GM10847 (cell line): ENCODE data around the gene BCL3.

Experiments used
- POLR2A ChIP-seq: IDR thresholded peaks from 2 replicates; pipeline ENCODE4 v1.6.1; 2011; ENCODE audit not compliant: insufficient read length; ENCODE audit errors: extremely low read depth

The BCL3 gene

DNA sequence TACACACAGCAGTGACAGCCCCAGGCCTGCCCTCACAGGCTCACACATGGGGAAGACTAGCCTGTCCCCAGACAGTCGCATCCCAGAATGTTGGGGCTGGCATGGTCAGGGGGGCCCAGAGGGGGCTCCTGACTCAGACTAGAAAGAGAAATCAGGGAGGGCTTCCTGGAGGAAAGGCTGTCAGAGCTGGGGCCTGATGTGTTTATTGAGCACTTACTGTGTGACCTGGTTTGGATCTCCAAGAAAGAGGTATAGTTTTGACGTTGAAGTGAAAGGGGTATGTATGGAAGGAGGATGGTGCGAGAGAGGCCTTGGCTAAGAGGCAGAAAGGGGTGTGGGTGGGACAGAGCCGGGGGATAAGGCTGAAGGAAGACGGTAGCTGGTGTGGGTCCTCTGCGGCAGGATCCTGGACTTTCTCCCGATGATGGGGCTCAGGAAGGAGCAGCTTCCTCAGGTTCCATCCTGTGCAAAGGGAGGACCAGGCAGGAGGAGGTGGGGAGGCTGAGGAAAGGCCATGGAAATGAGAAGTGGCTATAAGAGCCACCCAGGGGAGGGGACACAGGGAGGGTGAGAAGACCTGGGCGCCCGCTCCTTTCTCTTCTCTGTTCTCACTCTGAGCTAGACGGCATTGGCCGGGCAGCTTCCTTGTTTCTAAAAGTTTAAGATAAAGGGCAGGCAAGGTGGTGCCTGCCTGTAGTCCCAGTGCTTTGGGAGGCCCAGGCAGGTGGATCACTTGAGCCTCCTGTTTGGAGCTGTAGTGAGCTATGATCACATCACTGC, 16.1 kb upstream of the BCL3 start:
- TF ChIP-seq POLR2A: no peak

DNA sequence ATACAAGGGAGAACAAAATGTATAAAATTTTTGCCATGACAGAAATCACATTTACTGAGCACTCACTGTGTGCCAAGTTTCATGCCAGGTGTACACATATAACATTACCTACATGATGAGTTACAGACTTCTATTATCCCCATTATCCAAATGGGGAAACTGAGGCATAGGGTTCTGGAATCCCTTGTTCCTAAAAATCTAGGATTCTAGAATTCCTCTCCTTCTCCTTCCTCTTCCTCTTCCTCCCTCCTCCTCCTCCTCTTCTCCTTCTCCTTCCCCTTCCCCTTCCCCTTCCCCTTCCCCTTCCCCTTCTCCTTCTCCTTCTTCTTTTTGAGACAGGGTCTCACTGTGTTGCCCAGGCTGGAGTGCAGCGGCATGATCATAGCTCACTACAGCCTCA, 14.2 kb upstream of the BCL3 start:
- TF ChIP-seq POLR2A: no peak

DNA sequence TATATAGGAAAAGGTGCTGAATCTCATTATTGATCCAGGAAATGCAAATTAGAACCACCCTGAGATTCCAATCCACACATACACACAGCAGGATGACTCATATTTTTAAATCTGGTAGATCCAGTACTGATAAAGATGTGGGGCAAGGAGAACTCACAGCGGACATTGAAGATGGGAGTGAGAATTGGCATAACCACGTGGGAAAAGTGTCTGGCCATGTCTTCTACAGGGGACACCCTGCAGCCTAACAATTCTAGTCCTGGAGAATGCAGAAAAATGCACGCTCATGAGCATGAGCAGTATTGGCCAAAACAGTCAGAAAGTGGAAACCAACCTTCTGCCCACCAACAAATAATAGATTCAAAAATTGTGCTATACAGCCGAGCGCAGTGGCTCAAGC, 13.5 kb upstream of the BCL3 start:
- no peak for TF ChIP-seq POLR2A

DNA sequence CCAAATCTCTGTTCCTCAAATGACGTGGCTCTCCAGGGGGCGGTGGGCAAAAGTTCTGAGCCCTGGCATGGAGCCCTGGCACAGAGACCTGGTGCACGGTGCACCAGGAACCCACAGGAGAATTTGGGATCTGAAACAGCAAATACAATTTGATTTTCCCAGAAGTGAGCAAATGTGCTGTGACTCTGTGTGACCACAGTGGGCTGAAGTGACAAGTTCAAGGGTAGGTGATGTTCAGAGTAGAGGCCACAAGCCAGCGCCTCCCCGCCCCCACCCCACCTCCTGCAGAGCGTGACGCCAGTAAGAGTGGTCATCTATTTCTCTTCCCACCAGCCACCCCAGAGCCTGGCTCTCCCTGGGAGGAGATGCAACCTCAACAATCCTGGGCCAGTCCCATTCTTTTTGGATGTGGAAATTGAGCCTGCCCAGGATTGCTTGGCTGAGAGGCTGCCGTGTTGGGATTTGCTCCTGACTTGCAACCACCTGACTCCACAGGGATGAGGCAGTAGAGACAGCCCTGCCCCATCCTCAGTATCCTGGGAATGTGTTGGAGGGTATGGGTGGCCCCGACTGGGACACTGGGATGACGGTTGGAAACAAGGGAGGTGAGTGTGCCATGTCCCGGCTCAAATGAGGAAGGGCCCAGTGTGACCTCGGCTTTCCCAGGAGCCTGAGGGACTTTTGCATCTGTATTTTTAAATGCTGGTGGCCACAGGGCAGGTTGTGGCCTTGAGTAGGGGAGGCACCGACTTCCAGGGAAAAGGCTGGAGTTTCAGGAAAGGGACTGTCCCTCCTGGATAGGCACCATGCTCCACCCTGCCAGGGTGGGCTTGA, 11.1 kb upstream of the BCL3 start:
- TF ChIP-seq POLR2A: no peak

DNA sequence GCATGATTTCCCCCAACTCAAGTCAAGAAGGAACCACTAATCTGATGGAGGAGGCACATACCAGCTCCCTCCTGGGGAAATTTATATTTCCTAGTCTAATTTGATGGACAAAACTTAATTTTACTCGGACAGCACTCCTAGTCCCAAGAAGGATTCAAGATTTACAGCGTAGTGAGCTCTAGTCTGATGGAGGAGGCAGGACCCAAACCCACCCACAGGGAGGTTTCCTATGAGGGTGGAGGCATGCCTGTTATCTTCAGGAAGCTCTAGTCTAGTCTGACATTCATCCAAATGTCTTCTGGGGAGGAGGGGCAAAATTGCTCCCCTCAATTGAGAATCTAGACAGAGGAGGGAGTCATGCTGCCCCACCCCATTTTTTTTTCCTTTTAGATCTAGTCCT, 10.4 kb upstream of the BCL3 start:
- no peak for TF ChIP-seq POLR2A

DNA sequence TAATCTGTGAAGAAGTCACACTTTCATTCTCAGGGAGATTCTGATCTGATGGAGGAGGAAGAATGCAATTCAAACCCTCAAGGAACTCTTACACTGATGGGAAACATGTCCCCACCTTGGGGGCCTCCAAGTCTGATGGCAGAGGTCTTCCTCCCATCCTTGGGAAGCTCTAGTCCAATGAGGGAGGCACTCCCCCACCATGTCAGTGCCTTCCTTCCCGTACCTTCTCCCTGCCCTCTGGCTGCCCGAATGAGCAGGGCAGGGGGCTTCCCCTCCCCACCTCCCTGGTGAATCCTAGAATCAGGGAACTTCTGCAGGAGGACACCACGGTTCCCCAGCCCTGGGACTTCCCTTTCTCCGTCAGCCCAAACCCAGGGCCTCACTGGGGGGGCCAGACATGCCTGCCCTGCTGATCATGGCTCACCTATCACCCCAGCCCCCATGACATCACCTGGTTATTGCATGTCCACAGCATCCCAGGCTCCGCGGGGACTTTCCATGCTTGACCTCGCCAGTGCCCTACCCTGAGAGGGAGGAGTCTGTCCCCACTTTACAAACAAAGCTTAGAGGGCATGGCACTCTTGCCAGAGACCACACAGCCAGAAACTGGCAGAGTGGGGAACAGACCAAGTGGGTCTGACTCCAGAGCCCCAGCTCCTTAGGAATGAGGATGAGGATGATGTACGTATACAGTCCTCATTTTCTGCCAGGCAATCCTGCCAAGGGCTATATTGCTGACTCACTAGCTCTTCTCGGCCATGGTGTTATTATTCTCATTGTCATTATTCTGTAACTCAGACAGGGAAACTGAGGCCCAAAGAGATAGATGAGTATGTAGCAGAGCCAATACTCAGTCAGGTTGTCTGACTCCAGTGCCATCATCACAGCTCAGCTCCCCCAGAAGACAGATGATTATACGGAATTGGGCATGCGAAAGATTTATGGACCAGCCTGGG, 9.6 kb upstream of the BCL3 start:
- no peak for TF ChIP-seq POLR2A

DNA sequence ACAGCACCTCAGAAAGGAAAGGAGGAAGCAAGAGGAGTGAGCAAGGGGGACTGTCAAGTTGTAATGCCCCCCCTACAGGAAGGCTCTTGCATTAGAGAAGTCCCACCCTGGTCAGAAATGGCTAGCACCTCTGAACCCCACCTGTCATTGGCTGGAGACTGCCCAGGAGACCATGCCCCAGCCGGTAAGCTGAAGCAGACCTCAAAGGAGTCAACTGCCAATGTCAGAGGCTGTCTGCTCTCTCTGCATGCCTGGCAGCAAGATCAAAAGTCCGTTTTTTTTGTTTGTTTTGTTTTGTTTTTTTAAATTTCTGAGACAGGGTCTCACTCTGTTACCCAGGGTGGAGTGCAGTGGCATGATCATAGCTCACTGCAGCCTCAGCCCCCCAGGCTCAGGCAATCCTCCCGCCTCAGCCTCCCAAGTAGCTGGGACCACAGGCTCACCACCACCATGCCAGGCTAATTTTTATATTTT, 8.1 kb upstream of the BCL3 start:
- no peak for TF ChIP-seq POLR2A

DNA sequence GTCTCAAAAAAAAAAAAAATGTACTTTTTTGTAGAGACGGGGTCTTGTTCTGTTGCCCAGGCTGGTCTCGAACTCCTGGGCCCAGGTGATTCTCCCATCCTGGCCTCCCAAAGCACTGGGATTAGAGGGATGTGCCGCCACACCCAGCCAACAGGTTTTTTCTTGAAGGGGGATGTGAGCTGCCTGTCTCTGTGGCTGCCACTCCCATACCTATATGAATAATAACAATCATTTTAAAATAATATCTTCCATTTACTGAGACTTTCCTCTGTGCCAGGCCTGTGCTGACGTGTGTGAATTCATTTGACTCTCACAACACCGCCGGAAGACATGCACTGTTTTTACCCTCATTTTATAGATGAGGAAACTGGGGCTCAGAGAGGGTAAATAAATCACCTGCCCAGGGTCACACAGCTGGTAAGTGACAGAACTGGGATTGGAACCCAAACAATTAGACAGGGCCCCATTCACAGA, 7.2 kb upstream of the BCL3 start:
- TF ChIP-seq POLR2A: no peak

DNA sequence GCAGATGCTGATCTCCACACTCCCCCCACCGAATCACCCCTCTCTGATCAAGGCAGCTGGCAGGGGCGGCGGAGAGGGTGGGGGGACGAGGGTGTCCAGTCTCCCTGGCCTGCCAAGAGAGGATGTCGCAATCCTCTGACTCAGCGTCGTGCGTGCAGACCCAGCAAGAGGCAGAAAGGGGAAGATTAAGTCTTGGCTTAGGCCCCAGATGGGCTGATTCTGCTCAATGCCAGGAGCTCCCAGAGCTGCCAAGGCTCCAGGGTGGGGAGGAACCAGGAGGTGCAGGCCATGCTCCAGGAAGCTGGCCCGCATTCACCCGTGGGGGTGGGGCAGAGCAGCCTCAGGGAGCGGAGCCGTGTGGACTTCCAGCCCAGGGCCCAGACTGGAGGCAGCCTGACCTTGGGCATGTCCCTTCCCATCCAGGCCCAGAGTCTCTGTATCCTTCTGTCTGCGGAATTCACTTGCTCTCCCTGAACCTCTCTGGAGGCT, 6.6 kb upstream of the BCL3 start:
- no peak for TF ChIP-seq POLR2A

DNA sequence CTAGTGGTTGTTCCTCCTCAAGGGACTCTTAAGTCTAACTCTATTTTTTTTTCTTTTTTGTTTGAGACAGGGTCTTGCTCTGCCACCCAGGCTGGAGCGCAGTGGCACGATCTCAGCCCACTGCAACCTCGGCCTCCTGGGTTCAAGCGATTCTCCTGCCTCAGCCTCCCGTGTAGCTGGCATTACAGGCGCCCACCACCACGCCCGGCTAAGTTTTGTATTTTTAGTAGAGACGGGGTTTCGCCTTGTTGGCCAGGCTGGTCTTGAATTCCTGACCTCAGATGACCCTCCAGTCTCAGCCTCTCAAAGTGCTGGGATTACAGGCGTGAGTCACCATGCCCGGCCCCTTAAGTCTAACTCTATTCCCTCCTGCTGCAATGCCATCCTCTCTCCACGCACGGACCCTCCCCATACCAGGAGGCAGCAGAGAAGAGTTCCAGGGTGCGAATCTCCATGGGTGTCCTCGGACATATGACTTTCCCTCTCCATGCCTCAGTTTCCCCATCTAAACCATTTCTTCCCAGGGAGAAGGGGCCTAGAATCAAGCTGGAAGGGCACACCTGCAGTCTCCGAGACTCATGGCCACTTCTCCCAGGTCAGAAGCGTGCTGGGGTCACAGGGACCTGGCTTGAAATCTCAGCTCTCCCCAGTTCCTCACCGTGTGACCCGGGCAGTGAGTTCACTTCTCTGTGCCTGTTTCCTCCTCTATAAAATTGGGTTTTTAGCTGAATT, 6.0 kb upstream of the BCL3 start:
- TF ChIP-seq POLR2A: no peak

DNA sequence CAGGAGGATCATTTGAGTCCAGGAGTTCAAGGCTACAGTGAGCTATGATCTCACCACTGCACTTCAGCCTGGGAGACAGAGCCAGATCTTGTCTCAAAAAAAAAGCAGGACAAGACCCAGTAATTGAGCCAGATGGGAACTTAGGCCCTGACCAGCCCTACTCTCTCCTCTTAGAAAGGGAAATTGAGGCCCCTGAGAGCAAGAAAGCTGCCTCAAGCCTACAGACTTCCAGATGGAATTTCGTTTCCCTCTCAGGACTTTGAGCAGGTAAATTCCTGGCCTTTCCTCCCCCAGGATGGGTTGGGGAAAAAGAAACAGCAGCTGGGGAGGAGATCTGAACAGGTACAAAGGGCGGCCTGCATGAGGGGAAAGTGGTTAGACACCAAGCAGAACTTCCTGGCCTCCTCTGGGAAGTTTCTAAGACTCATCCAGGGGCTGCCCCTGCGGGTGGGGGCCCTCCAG, 3.6 kb upstream of the BCL3 start:
- TF ChIP-seq POLR2A: no peak

DNA sequence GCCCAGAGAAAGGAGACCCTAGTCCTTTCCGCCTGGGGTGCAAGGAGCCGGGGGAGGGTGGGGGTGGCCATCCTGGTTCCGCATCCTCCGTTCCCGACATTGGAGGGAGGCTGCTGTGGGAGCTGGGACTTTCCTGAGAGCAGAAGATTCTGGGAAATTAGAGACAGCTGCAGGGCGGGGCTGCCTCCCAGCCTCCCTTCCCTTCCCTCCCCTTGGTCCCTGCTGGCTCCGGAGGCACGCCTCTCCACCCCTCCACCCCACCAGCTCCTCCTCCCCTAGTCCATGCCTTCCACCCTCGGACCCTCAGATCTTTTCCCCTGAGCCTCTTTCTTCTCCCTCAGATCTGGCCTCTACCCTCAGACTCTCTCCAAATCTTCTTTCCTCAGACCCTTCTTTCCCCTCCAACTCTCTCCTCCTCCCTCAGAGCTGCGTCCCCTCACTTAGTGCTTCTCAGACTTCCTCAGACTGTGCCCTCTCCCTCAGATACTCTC, 3.1 kb upstream of the BCL3 start:
- no peak for TF ChIP-seq POLR2A

DNA sequence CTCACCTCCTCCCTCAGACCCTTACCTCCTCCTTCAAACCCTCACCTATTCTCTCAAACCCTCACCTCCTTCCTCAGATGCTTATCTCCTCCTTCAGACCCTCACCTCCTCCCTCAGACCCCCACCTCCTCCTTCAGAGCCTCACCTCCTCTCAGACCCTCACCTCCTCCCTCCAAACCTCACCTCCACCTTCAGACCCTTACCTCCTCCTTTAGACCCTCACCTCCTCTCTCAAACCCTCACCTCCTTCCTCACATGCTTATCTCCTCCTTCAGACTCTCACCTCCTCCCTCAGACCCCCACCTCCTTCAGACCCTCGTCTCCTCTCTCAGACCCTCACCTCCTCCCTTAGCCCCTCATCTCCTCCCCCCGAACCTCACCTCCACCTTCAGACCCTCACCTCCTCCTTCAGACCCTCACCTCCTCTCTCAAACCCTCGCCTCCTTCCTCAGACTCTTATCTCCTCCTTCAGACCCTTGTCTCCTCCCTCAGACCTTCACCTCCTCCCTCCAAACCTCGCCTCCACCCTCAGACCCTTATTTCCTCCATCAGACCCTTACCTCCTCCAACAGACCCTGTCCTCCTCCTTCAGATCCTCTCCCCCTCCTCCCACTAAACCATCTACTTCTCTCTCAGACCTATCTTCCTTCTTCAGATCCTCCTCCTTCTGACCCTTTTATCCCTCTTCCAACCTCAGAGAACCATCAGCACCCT, 2.5 kb upstream of the BCL3 start:
- no peak for TF ChIP-seq POLR2A

DNA sequence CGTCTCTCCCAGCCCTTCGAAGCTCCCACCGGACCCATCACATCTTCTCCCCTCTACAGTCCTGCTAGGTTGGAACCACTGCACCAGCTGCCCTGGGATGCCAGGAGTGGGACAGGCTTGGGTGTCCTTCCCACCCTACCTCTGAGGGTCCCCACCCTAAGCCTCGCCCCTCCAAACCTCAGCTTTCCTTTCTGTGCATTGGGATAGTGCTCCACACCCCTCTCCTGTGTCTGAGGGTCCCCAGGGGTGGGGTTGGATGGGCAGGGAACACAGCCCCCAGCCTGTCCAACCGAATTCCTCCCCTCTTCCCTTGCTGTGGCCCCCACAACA, 1.9 kb upstream of the BCL3 start:
- no peak for TF ChIP-seq POLR2A
